GM23248 (cell line): Measurements from ENCODE around the gene VCL. TPM values are rescaled to one million over a fixed set of nuclear protein-coding genes. Genes with fewer than 3 reads are reported as not detected.

Experiments
- DNase-seq: peaks from one replicate; pipeline ENCODE4 v3.0.0-alpha.2; 2015
- H2AFZ ChIP-seq: fragments of 200-600 bp; sonication (generic); 2 replicates; pipeline ENCODE4 v1.6.1; 2016; ENCODE audit warnings: antibody characterized with exemption
- H3F3A ChIP-seq: fragments of 200-600 bp; sonication (generic); 2 replicates; pipeline ENCODE4 v1.6.1; 2016; ENCODE audit warnings: mild to moderate bottlenecking, antibody characterized with exemption, mixed run types; ENCODE audit not compliant: insufficient read depth
- H3K27ac ChIP-seq: fragments of 200-600 bp; sonication (generic); 2 replicates; pipeline ENCODE4 v1.5.1; 2016; ENCODE audit warnings: mild to moderate bottlenecking
- H3K27me3 ChIP-seq: fragments of 200-600 bp; sonication (generic); replicated peaks from 2 replicates; pipeline ENCODE4 v1.6.1; 2016; ENCODE audit warnings: mild to moderate bottlenecking; ENCODE audit not compliant: insufficient read depth
- H3K36me3 ChIP-seq: fragments of 200-600 bp; sonication (generic); 2 replicates; pipeline ENCODE4 v1.6.1; 2016; ENCODE audit warnings: low read depth, mild to moderate bottlenecking
- H3K4me1 ChIP-seq: fragments of 200-600 bp; sonication (generic); 2 replicates; pipeline ENCODE4 v1.6.1; 2016; ENCODE audit warnings: mild to moderate bottlenecking; ENCODE audit not compliant: insufficient read depth
- H3K4me2 ChIP-seq: fragments of 200-600 bp; sonication (generic); one replicate; pipeline ENCODE4 v1.6.1; 2016; ENCODE audit warnings: mild to moderate bottlenecking; ENCODE audit not compliant: unreplicated experiment
- H3K4me3 ChIP-seq: fragments of 200-600 bp; sonication (generic); 2 replicates; pipeline ENCODE4 v1.5.1; 2016; ENCODE audit warnings: mild to moderate bottlenecking
- H3K79me2 ChIP-seq: fragments of 200-600 bp; sonication (generic); 2 replicates; pipeline ENCODE4 v1.6.1; 2016; ENCODE audit warnings: mild to moderate bottlenecking; ENCODE audit not compliant: insufficient read depth
- H3K9ac ChIP-seq: fragments of 200-600 bp; sonication (generic); 2 replicates; pipeline ENCODE4 v1.6.1; 2016; ENCODE audit warnings: mild to moderate bottlenecking
- H3K9me2 ChIP-seq: fragments of 200-600 bp; sonication (generic); 2 replicates; pipeline ENCODE4 v1.6.1; 2016; ENCODE audit warnings: mixed run types, mild to moderate bottlenecking, moderate library complexity; ENCODE audit not compliant: insufficient read depth
- H3K9me3 ChIP-seq: fragments of 200-600 bp; sonication (generic); one replicate; pipeline ENCODE4 v1.6.1; 2017; ENCODE audit warnings: low read depth
- H4K20me1 ChIP-seq: fragments of 200-600 bp; sonication (generic); 2 replicates; pipeline ENCODE4 v1.6.0; 2016; ENCODE audit not compliant: insufficient read depth
- EZH2 ChIP-seq: fragments of 200-600 bp; sonication (generic); IDR thresholded peaks from 2 replicates; pipeline ENCODE4 v1.6.1; 2018; ENCODE audit warnings: antibody characterized with exemption, mild to moderate bottlenecking; ENCODE audit not compliant: insufficient read depth, poor library complexity, severe bottlenecking
- EZH2phosphoT487 ChIP-seq: fragments of 200-600 bp; sonication (generic); IDR thresholded peaks from 2 replicates; pipeline ENCODE4 v1.6.1; 2018; ENCODE audit warnings: antibody characterized with exemption, moderate library complexity, mild to moderate bottlenecking, low read depth; ENCODE audit not compliant: insufficient read depth
- WGBS, 2 experiments: methylation state at CpG; one replicate each; pipeline ENCODE4 v1.1.6; 2015 to 2017; ENCODE audit warnings: low lambda C conversion rate in 2 of 2, low coverage in 1 of 2; ENCODE audit errors: missing lambda C conversion rate in 2 of 2; 5-methylcytosine and 5-hydroxymethylcytosine counted together
- in situ Hi-C: fragments of 300-500 bp; cut with MboI; formaldehyde crosslinking; loops from 2 replicates; pipeline ENCODE4 v1.15.0; 2020
- polyA plus RNA-seq: library from polyadenylated mRNA; unstranded; fragments of >200 nt; fragmentation: Nextera tagmentation; extraction: Ambion mirVana; gene quantifications from 2 replicates; pipeline ENCODE4 v1.2.1, GENCODE V29; 2016
- total RNA-seq: library from RNA; depleted of rRNA; stranded (reverse); fragments of >200 nt; shearing (Covaris generic); gene quantifications from 2 replicates; pipeline ENCODE4 v1.2.3, GENCODE V29; 2014

VCL gene
- total and polyA plus RNA-seq, 2 experiments from 2014 or later: 177 to 235 TPM

DNA sequence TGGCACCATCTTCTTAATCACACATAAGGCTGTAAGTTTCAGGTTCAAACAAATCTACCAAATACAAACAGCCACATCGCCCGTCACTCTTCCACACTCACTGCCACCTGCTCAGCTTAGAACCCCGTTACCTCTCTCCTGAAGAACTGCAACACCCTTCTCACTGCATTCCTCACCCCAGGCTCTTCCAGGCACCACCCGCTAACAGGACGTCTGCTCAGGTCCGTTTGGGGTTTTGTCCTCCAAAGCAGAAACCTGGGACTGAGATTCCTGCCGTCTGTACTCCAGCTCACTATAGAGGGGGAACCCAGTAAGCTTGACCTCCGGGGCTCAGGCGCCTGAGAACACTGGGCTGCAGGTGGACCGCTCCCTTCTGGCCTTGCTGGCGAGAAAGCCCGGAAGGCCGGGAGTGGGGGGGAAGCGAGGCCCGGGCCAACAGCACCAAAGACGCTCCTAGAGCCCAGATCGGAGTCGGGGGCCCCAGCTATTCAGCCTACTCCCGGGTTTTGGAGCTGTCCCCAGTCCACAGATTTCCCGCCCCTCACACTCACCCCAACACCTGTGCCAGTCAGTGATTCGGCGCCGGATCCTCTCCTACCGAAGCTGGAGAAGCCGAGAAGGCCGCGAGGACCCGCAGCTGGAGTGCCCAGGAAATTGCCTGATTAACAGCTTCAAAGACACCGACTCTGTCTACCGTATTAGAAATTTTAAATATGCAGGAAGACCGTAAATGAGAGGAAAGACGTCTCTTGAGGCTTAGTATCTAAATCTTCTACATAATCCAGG, 152.5 kb downstream of the VCL start, which contains the start of gene AP3M1:
TSS of gene AP3M1 (minus strand) at position 625 of the 786 bp plus-strand sequence. CDS start 12,449 bp downstream, outside the sequence.
- peak within 1 kb of the TSS; percentile 83 for H3K9ac ChIP-seq
- no peaks in the 10 kb centered on the region for H3K36me3 ChIP-seq
- H3F3A ChIP-seq: peaks cover 15% of the 10 kb centered on the region
- H3K27ac ChIP-seq: peak within 1 kb of the TSS; percentile 79
- peak within 1 kb of the TSS; percentile 77 for H2AFZ ChIP-seq
- peak within 1 kb of the TSS; percentile 93 for H3K4me2 ChIP-seq
- DNase-seq: peak; percentile 90
- H3K4me1 ChIP-seq: peaks cover 28% of the 10 kb centered on the region
- H3K27me3 ChIP-seq: no peaks in the 10 kb centered on the region
- no peaks in the 10 kb centered on the region for H3K9me2 ChIP-seq
- peaks cover 69% of the 10 kb centered on the region for H3K79me2 ChIP-seq
- TF ChIP-seq EZH2phosphoT487: no peak
- TF ChIP-seq EZH2: no peak
- H3K4me3 ChIP-seq: peak within 1 kb of the TSS; percentile 97
- H3K9me3 ChIP-seq: no peaks in the 10 kb centered on the region
- WGBS, 2 experiments: 1% methylated on average over 31 to 32 of the region's 32 CpGs
- in situ Hi-C loops: no loop called here
- no peaks in the 10 kb centered on the region; the same call in 1 of the 2 replicates for H4K20me1 ChIP-seq

- H3F3A ChIP-seq: peaks cover 6% of the 10 kb centered on the region
- peak; percentile 98 for DNase-seq
- peak within 1 kb of the TSS; percentile 83 for H3K9ac ChIP-seq
- peaks cover 61% of the 10 kb centered on the region for H3K79me2 ChIP-seq
- H3K9me2 ChIP-seq: no peaks in the 10 kb centered on the region
- H4K20me1 ChIP-seq: no peaks in the 10 kb centered on the region
- TF ChIP-seq EZH2 (no peak), EZH2phosphoT487 (no peak)
- peak within 1 kb of the TSS; percentile 77 for H2AFZ ChIP-seq
- H3K4me2 ChIP-seq: peak within 1 kb of the TSS; percentile 93
- H3K4me1 ChIP-seq: peaks cover 23% of the 10 kb centered on the region; the same call in 1 of the 2 replicates
- 1 to 3% methylated on average over 41 to 48 of the region's 57 CpGs for WGBS, 2 experiments
- in situ Hi-C loops: no loop called here
- peak within 1 kb of the TSS; percentile 79 for H3K27ac ChIP-seq
- H3K4me3 ChIP-seq: peak within 1 kb of the TSS; percentile 97
- H3K36me3 ChIP-seq: no peaks in the 10 kb centered on the region
- no peaks in the 10 kb centered on the region for H3K27me3 ChIP-seq
- no peaks in the 10 kb centered on the region for H3K9me3 ChIP-seq
These were observed 153.3 kb downstream of the VCL start, which contains the start of gene ADK for GRCh38 chr10:74150990-74151878. Gene ADK (plus strand): TSS chr10:74151221. CDS start chr10:74151279, 58 bp downstream.

- H3F3A ChIP-seq: no peaks in the 10 kb centered on the region
- H3K27me3 ChIP-seq: no peaks in the 10 kb centered on the region
- H2AFZ ChIP-seq: peak overlapping the region; percentile 77
- H3K4me1 ChIP-seq: peaks cover 23% of the 10 kb centered on the region; the same call in 1 of the 2 replicates
- DNase-seq: peak; percentile 28
- peaks cover 52% of the 10 kb centered on the region for H3K79me2 ChIP-seq
- no peak overlapping the region for H3K27ac ChIP-seq
- WGBS, 2 experiments: 36 to 38% methylated on average over 5 of the region's 5 CpGs
- H3K9ac ChIP-seq: peak overlapping the region; percentile 83
- no peaks in the 10 kb centered on the region for H4K20me1 ChIP-seq
- H3K36me3 ChIP-seq: no peaks in the 10 kb centered on the region
- H3K4me2 ChIP-seq: peak overlapping the region; percentile 93
- no peaks in the 10 kb centered on the region for H3K9me3 ChIP-seq
- TF ChIP-seq EZH2phosphoT487 (no peak), EZH2 (no peak)
- H3K9me2 ChIP-seq: no peaks in the 10 kb centered on the region
- peak overlapping the region; percentile 97 for H3K4me3 ChIP-seq
- in situ Hi-C loops: no loop called here
These were observed 154.2 kb downstream of the VCL start for GRCh38 chr10:74151879-74152722.
